Activated CD4-positive, CD25-positive, alpha-beta regulatory T cell (primary cell): Measurements from ENCODE around the gene TMEM106A.
"Not testable (repeated sequence)": the region's sequence is repeated elsewhere in the genome, so short reads cannot be mapped to it uniquely, and the experiment has no call there.

ENCODE experiments used
- DNase-seq, 4 experiments: peaks; one replicate each; lab custom pipeline; 2025; lab: John Stamatoyannopoulos, UW

Gene TMEM106A

DNA sequence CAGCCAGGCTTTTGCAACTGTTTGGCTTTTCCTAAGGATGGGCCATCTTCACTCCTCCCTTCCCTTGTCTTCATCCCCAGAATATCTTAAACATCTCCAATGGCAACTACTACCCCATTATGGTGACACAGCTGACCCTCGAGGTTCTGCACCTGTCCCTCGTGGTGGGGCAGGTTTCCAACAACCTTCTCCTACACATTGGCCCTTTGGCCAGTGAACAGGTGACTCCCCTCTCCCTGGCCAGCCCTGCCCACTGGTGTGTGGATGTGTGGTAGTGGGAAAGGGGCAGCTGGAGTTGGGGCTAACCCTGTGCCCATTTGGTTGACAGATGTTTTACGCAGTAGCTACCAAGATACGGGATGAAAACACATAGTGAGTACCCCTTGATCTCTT lies 4.7 kb downstream of the TMEM106A start:
- DNase-seq: no peak

DNA sequence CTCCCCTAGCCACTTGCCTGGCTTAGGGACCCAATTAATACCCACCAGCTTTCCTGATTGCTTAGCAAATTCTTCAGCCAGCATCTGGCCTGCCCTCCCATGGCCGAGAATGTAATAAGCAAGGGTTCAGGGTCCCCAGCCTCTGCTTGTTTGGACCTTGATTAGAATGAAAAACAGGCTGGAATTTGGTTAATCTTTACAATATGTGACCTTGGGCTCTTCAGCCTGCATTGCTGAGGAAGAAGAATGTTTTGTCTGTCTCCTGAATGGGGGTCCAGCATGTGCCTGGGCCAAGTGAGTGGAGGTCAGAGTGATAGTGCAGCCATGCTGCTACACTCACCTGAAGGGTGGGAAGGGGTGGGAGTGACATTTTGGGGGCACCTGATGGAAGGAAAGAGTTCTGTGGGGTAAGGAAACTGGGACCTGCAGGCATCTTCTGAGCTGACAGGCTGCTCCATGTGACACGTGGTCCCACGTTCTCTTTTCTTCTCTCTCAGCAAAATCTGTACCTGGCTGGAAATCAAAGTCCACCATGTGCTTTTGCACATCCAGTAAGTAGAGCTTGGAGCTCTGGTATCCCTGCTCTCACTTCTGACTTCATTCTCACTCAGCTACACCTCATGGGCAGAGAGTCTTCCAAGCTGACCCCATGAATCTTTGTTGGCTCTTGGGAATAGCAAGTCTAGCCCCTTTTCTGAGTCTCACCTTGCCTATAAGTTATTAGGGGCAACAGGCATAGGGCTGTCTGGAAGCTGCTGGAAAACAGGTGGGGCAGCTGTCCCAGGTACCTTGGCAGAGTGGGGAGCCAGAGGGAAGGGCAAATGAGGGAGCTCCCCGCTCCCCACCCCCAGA lies 5.3 kb downstream of the TMEM106A start:
- DNase-seq: no peak

DNA sequence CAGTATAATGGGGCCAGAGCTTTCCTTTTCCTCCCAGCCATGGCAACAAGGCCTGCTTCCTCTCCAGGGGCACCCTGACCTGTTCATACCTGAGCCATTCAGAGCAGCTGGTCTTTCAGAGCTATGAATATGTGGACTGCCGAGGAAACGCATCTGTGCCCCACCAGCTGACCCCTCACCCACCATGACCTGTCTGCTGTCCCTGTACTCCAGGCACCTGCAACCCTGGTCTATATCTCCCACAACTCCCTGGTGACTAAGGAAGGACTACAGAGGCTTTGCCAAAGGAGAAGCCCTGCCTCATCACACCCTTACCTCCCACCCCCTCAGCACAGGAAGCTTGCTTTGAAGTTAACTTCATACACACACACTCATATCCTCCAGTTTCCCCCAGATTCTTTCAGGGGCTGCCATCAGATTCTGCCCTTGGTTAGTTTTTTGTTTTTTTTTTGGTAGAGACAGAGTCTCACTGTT lies 6.0 kb downstream of the TMEM106A start:
- no peak for DNase-seq

DNA sequence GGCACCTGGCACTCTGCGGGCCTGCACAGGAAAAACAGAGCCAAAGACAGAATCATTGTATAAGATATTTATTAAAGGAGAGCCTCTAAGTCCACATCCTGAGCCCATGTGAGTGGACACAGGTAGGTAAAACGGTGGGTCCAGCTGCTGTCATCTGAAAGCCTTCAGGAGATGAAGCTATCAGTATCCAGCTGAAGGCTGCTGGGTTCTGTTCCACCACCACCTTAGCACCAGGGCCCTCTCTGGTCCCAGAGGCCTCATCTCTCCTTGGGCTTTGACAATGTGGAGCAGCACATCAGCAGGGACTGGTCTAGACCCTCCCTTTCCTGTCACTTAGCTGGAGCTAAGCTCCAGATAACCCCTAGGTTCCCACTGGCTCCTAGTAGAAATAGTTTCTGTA lies 7.3 kb downstream of the TMEM106A start:
- DNase-seq: no peak

DNA sequence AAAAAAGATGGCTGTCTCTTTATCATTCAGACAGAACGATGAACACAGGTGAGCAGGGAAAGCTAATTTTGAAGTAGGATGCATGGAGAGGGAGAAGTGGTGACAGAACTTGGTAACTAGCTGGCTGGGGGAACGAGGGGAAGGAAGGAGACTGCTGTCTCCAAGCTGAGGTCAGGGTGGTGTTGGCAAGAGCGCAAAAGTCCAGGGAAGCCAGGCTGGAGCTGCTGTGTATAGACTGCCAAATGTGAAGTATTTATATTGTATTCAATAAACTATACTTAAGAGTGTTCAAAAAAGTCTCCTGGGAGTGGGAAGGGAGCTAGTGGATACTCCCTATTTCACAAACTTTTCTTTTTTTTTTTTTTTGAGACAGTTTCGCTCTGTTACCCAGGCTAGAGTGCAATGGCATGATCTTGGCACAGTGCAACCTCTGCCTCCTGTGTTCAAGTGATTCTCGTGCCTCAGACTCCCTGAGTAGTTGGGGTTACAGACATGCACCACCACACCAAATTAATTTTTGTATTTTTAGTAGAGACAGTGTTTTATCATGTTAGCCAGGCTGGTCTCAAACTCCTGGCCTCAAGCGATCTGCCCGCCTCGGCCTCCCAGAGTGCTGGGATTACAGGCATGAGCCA lies 8.2 kb downstream of the TMEM106A start:
- DNase-seq: no peak

DNA sequence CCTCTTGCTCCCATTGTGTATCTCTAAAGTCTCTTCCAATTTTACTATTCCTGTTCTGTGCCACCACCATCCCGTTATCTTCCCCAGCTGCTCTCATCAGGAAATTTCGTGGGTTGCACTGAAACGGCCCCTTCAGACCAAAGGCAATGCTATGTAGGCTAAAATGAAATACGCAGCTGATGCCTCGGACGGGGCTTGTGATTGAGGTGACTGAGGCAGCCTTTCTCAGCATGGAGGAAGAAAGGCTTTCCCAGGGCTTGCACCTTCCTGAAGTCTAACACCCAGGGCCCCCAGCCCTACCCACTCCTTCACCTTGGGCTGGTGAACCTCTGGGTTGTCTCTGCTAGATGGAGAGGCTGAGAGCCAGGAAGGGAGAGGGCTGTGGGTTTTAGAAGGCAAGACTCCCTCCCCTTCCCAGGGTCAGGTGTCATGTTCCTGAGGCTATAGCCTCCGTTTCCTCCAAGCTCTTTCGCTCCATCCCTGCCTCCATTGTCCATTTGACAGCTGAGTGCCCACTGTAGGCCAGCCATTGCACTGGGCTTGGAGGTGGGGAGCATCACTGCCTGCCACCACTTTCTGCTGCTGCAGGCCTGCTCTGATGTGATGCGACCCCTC lies 8.9 kb downstream of the TMEM106A start:
- no peak for DNase-seq

DNA sequence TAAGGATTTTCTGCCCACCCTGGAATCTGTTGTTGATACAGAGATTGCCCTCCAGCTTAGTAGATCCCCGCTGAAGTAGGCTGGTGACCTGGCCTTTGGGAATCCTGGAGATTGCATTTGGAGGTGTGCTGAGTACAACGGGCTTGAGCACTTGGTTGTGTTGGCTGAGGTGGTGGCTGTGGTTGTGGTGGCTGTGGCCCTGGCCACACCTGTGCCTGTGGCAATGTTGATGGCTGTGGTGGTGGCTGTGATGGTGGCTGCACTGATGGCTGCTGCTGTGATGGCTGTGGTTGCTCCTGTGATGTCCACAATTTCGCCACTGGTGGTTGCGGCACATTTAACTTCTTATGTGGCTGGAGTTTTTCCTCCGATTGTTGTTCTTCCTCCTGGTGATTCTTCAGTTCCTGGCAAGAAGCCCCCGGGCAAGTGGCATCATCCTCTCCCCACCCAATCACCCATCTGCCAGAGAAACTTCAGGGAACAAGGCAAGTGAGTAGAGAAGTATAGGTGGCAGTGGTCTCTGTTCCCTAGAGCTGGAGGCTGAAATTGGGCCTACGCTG lies 12.6 kb downstream of the TMEM106A start:
- no peak for DNase-seq

DNA sequence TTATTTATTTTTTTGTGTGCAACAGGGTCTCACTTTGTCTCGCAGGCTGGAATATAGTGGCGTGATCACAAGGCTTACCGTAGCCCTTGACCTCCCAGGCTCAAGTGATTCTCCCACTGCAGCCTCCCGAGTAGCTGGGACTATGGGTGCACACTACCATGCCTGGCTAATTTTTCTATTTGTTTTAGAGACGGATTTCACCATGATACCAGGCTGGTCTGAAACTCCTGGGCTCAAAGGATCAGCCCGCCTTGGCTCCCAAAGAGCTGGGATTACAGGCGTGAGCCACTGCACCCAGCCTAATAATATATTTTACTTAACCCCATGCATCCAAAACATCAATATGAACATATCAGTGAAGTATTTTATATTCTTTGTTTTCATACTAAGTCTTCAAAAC lies 14.7 kb downstream of the TMEM106A start:
- no peak for DNase-seq

DNA sequence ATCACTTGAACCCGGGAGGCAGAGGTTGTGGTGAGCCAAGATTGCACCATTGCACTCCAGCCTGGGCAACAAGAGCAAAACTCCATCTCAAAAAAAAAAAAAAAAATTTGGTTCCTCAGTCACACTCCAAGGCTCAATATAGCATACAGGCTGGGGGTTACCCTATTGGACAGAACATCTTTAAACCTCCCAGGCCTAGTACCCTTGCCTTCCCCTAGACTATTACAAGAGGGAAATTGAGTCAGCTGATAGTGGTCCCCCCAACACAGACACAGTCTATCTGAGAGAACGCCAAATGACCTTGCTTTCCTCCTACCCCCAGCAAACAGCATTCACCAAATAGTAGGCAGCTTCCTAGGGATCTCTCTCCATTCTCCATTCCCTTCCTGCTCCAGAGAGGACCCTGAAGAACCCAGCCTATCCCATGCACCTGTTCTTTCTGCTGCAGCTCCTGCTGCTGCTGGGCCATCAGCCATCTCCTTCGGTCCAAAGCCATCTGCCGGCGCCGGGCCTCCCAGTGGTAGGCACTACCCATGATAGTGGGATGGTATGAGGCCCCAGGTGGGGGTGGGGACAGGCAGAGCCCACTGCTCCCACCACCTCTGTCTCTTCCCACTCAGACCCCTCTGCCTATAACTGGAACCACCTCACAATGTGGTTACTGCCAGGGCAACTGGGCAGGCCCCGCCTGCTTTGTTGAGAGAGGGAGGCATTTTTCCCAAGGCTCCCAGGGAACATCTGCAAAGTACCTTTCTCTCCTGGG lies 16.5 kb downstream of the TMEM106A start, which contains the start of gene CCDC200:
Gene CCDC200, minus strand, starts transcription at position 604 of the 763 bp plus-strand sequence. Its CDS starts 69 bp downstream, at position 535.
- DNase-seq: not testable (repeated sequence)

DNA sequence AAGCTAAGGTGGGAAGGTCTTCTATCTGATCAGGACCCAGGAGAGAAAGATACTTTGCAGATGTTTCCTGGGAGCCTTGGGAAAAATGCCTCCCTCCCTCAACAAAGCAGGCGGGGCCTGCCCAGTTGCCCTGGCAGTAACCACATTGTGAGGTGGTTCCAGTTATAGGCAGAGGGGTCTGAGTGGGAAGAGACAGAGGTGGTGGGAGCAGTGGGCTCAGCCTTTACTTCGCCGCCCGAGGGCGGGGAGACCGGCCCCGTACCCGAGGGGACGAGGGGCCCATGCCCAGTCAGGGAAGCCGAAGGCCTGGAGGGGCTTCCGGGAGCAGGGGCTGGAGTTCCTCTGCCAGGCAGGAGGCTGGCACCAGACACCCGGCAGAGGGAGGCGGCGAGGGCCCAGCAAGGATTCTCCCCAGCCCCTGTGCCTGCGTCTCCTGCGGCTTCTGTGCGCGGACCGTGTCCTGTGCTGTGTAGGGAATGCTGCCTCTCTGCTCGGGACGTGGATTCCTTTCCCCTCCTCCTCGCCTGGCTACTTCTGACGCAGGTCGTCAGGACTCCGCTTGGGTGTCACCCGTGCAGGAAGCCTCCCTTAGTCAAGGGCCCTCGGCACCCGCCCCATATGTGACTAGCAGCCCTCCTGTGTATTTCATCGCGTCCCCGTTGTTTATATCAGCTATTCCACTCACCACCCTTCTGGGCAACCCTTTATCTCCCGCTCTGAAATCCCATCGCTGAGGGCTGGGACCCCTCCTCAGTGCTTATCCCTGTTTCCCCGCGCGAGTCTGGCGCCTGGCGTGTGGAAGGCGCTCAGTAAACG lies 19.7 kb downstream of the TMEM106A start:
- not testable (repeated sequence) for DNase-seq

DNA sequence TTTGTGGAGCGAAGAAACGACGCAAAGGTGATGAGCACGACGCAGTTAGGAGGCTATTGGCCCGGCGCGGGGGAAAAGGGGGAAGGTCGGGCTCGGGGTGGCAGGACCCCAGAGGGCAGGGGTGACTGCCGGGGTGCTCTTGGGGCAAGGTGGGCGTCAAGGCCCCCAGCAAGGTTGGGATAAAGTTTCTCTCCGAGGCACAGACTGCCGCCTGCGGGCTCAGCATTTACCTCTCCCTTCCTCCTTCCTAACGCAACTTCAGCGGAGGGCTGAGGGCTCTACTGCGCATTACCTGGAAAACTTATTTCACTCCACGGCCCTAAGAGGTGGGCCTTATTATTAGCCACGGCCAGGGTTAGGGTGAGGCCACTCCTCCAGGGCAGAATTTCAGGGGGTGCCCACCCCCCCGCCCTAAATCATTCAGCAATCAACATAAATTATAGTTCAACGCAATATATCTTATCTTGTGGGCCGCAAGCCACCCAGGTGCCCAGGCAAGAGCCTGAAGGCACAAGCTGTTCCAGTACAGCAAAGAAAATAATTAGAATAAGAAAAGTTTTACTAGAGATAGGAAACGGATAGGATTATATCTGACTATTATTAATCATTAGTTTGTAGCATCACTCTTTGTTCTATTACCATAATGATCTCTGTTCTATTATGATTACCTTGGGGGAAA lies 20.5 kb downstream of the TMEM106A start:
- not testable (repeated sequence) for DNase-seq

DNA sequence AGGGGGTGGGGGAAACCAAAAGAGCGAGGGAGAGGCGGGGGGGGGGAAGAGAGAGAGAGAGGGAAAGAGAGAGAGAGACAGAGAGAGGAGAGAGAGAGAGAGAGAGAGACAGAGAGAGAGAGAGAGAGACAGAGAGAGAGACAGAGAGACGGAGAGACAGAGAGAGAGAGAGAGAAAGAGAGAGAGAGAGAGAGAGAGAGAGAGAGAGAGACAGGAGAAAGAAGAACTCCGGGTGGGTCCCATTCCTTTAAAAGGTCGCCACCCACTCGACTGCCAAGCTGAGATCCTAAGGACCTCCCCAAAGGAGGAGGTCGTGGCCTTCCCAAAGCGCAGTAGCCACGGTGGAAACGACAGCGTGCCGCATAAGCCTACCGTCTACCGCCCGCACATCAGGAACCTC lies 21.6 kb downstream of the TMEM106A start:
- DNase-seq: not testable (repeated sequence)

DNA sequence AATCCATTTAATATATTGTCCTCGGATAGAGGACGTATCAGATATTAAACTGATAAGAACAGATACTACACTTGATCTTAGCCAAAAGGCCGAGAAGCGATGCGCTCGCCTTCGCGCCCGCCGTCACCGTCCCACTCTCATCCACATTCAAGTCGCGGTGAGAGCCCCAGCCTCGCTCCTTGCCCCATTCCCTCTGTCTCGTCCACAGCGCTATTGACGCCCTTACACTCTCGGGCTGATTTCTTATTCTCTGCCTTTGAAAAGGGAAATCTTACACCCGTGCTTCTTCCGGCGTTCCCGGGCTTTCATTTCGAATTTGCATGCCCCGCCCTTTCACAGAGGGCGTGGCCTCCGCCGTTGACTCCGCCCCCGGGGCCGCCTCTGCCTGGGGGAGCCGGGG lies 22.2 kb downstream of the TMEM106A start, which contains the start of gene RNU2-1:
Gene RNU2-1, minus strand, starts transcription at position 101 of the 400 bp plus-strand sequence.
- DNase-seq: not testable (repeated sequence)

DNA sequence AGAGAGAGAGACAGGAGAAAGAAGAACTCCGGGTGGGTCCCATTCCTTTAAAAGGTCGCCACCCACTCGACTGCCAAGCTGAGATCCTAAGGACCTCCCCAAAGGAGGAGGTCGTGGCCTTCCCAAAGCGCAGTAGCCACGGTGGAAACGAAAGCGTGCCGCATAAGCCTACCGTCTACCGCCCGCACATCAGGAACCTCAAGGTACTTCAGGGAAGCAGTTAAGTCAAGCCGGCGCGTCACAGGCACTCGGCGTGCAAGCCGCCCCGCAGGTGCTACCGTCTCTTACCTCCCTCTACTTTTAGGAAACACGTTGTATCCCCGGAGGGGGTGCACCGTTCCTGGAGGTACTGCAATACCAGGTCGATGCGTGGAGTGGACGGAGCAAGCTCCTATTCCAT lies 27.9 kb downstream of the TMEM106A start:
- not testable (repeated sequence) for DNase-seq

DNA sequence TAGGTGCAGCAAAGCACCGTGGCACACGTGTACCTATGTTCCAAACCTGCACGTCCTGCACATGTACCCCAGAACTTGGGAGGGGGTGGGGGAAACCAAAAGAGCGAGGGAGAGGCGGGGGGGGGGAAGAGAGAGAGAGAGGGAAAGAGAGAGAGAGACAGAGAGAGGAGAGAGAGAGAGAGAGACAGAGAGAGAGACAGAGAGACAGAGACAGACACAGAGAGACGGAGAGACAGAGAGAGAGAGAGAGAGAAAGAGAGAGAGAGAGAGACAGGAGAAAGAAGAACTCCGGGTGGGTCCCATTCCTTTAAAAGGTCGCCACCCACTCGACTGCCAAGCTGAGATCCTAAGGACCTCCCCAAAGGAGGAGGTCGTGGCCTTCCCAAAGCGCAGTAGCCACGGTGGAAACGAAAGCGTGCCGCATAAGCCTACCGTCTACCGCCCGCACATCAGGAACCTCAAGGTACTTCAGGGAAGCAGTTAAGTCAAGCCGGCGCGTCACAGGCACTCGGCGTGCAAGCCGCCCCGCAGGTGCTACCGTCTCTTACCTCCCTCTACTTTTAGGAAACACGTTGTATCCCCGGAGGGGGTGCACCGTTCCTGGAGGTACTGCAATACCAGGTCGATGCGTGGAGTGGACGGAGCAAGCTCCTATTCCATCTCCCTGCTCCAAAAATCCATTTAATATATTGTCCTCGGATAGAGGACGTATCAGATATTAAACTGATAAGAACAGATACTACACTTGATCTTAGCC lies 29.1 kb downstream of the TMEM106A start:
- not testable (repeated sequence) for DNase-seq

DNA sequence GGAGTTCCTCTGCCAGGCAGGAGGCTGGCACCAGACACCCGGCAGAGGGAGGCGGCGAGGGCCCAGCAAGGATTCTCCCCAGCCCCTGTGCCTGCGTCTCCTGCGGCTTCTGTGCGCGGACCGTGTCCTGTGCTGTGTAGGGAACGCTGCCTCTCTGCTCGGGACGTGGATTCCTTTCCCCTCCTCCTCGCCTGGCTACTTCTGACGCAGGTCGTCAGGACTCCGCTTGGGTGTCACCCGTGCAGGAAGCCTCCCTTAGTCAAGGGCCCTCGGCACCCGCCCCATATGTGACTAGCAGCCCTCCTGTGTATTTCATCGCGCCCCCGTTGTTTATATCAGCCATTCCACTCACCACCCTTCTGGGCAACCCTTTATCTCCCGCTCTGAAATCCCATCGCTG lies 34.8 kb downstream of the TMEM106A start:
- DNase-seq: not testable (repeated sequence)
